LHCN-M2 (cell line): ENCODE measurements around the gene QRICH2. TPM values are rescaled to one million over a fixed set of nuclear protein-coding genes. Genes with fewer than 3 reads are reported as not detected.

ENCODE experiments used
- DNase-seq: peaks from one replicate; pipeline ENCODE4 v3.0.0-alpha.2; 2012; ENCODE audit warnings: low read depth
- total RNA-seq: library from RNA; depleted of rRNA; stranded (reverse); fragments of >200 nt; gene quantifications from 2 replicates; pipeline ENCODE4 v1.2.3, GENCODE V29; 2014

The QRICH2 gene
- total RNA-seq, 1 experiment from 2014 or later = 1.4 TPM

GRCh38 chr17:76278952-76279741 lies 28.9 kb downstream of the QRICH2 start:
- DNase-seq = peak; percentile 63

- no peak for DNase-seq
Measured at GRCh38 chr17:76278268-76278908, 29.7 kb downstream of the QRICH2 start.

- DNase-seq = no peak
Measured at GRCh38 chr17:76277300-76278267, 30.5 kb downstream of the QRICH2 start.

- no peak for DNase-seq
Measured at GRCh38 chr17:76276461-76277299, 31.4 kb downstream of the QRICH2 start.

GRCh38 chr17:76276069-76276431 lies 32.0 kb downstream of the QRICH2 start:
- DNase-seq = no peak

- DNase-seq = no peak
Measured at GRCh38 chr17:76275382-76276068, 32.6 kb downstream of the QRICH2 start.

GRCh38 chr17:76274112-76274956 lies 33.7 kb downstream of the QRICH2 start:
- no peak for DNase-seq

- DNase-seq = no peak
Measured at GRCh38 chr17:76273445-76274111, 34.5 kb downstream of the QRICH2 start.

- DNase-seq = no peak
Measured at GRCh38 chr17:76272541-76273444, 35.3 kb downstream of the QRICH2 start.

GRCh38 chr17:76271669-76272540 lies 36.2 kb downstream of the QRICH2 start:
- no peak for DNase-seq

GRCh38 chr17:76270770-76271668 lies 37.1 kb downstream of the QRICH2 start:
- DNase-seq = peak; percentile 81

- DNase-seq = no peak
Measured at GRCh38 chr17:76270127-76270592, 37.9 kb downstream of the QRICH2 start.

GRCh38 chr17:76268991-76269981 lies 38.8 kb downstream of the QRICH2 start:
- no peak for DNase-seq

GRCh38 chr17:76268015-76268749 lies 39.9 kb downstream of the QRICH2 start:
- DNase-seq = peak; percentile 48
